Immature natural killer cell (primary cell): Measurements from ENCODE around the gene MSLN. TPM values are rescaled to one million over a fixed set of nuclear protein-coding genes. Genes with fewer than 3 reads are reported as not detected.
"Not testable (repeated sequence)": the region's sequence is repeated elsewhere in the genome, so short reads cannot be mapped to it uniquely, and the experiment has no call there.

Experiments
- DNase-seq, 3 donors: peaks; one replicate each; pipeline ENCODE4 v3.0.0; 2022; ENCODE audit warnings: mixed read lengths in 1 of 3
- H3K27ac Mint-ChIP-seq, 6 donors: one replicate each; pipeline ENCODE4 v1.8.0; 2020; ENCODE audit warnings: mixed read lengths in 6 of 6, mild to moderate bottlenecking in 5 of 6, inconsistent platforms in 4 of 6, moderate library complexity in 3 of 6
- H3K27me3 Mint-ChIP-seq, 3 donors: one replicate each; pipeline ENCODE4 v1.8.0; 2020 to 2021; ENCODE audit warnings: low read depth in 3 of 3, mild to moderate bottlenecking in 3 of 3, mixed read lengths in 3 of 3, moderate library complexity in 3 of 3, inconsistent platforms in 1 of 3
- H3K36me3 Mint-ChIP-seq, 3 donors: one replicate each; pipeline ENCODE4 v1.8.0; 2020; ENCODE audit warnings: mixed read lengths in 3 of 3, inconsistent platforms in 2 of 3, mild to moderate bottlenecking in 2 of 3
- H3K4me1 Mint-ChIP-seq, 2 donors: one replicate each; pipeline ENCODE4 v1.8.0; 2020; ENCODE audit warnings: inconsistent platforms in 2 of 2, mild to moderate bottlenecking in 2 of 2, mixed read lengths in 2 of 2, moderate library complexity in 1 of 2
- H3K4me3 Mint-ChIP-seq, 5 donors: one replicate each; pipeline ENCODE4 v1.8.0; 2020; ENCODE audit warnings: mild to moderate bottlenecking in 5 of 5, mixed read lengths in 5 of 5, inconsistent platforms in 3 of 5, moderate library complexity in 3 of 5
- H3K9me3 Mint-ChIP-seq, 6 donors: one replicate each; pipeline ENCODE4 v1.8.0; 2020; ENCODE audit warnings: mild to moderate bottlenecking in 6 of 6, mixed read lengths in 6 of 6, inconsistent platforms in 4 of 6, moderate library complexity in 3 of 6
- polyA plus RNA-seq, 3 donors: library from polyadenylated mRNA; unstranded; fragments of 300-500 nt; fragmentation: Illumina TruSeq; gene quantifications; one replicate each; pipeline ENCODE4 v1.2.3, GENCODE V29; 2021

Gene MSLN
- polyA plus RNA-seq, 3 donors from 2014 or later: not detected

GRCh38 chr16:774086-775001 lies 13.8 kb downstream of the MSLN start:
- Mint-ChIP-seq H3K4me1 (no peaks in the 10 kb centered on the region), H3K9me3 (no peaks in the 10 kb centered on the region), H3K27me3 (peaks cover 0 to 3% (median 2%) of the 10 kb centered on the region in 3 donors), H3K4me3 (no peak overlapping the region), H3K36me3 (no peaks in the 10 kb centered on the region), H3K27ac (no peak overlapping the region)
- DNase-seq: no peak

- DNase-seq: no peak
- no peaks in the 10 kb centered on the region for H3K9me3 Mint-ChIP-seq
- peaks cover 0 to 3% (median 2%) of the 10 kb centered on the region in 3 donors for H3K27me3 Mint-ChIP-seq
- no peaks in the 10 kb centered on the region for H3K4me1 Mint-ChIP-seq
- H3K36me3 Mint-ChIP-seq: no peaks in the 10 kb centered on the region
- H3K27ac Mint-ChIP-seq: no peak overlapping the region
- no peak overlapping the region for H3K4me3 Mint-ChIP-seq
These were observed 14.8 kb downstream of the MSLN start for GRCh38 chr16:775236-775796.

GRCh38 chr16:776298-776697 lies 15.8 kb downstream of the MSLN start:
- H3K36me3 Mint-ChIP-seq, H3K4me1 Mint-ChIP-seq, DNase-seq, H3K27me3 Mint-ChIP-seq, H3K9me3 Mint-ChIP-seq, H3K27ac Mint-ChIP-seq, H3K4me3 Mint-ChIP-seq: not testable (repeated sequence)

- no peaks in the 10 kb centered on the region for H3K36me3 Mint-ChIP-seq
- H3K27me3 Mint-ChIP-seq: peaks cover 0 to 3% (median 2%) of the 10 kb centered on the region in 3 donors
- H3K9me3 Mint-ChIP-seq: no peaks in the 10 kb centered on the region
These were observed 16.3 kb downstream of the MSLN start for GRCh38 chr16:776824-777223.

GRCh38 chr16:777826-778225 lies 17.3 kb downstream of the MSLN start:
- no peaks in the 10 kb centered on the region for H3K36me3 Mint-ChIP-seq
- no peaks in the 10 kb centered on the region for H3K4me1 Mint-ChIP-seq
- H3K4me3 Mint-ChIP-seq: no peak overlapping the region
- DNase-seq: no peak
- peaks cover 0 to 3% (median 2%) of the 10 kb centered on the region in 3 donors for H3K27me3 Mint-ChIP-seq
- H3K9me3 Mint-ChIP-seq: no peaks in the 10 kb centered on the region
- H3K27ac Mint-ChIP-seq: no peak overlapping the region

More at GRCh38 chr16:776824-777223, 16.3 kb downstream of the MSLN start:
- Mint-ChIP-seq H3K4me1 (no peaks in the 10 kb centered on the region), H3K4me3 (no peak overlapping the region), H3K27ac (no peak overlapping the region)
- no peak for DNase-seq

- no peak for DNase-seq
- Mint-ChIP-seq H3K4me3 (no peak overlapping the region), H3K4me1 (no peaks in the 10 kb centered on the region), H3K27ac (no peak overlapping the region), H3K9me3 (no peaks in the 10 kb centered on the region), H3K36me3 (no peaks in the 10 kb centered on the region), H3K27me3 (peaks cover 0 to 3% (median 2%) of the 10 kb centered on the region in 3 donors)
These were observed 17.9 kb downstream of the MSLN start for GRCh38 chr16:778447-778846.

GRCh38 chr16:778909-779527 lies 18.5 kb downstream of the MSLN start:
- no peak for DNase-seq
- Mint-ChIP-seq H3K4me1 (no peaks in the 10 kb centered on the region), H3K4me3 (no peak overlapping the region), H3K9me3 (no peaks in the 10 kb centered on the region), H3K36me3 (no peaks in the 10 kb centered on the region), H3K27ac (no peak overlapping the region), H3K27me3 (peaks cover 0 to 3% (median 2%) of the 10 kb centered on the region in 3 donors)

- Mint-ChIP-seq H3K9me3 (no peaks in the 10 kb centered on the region), H3K27ac (no peak overlapping the region), H3K36me3 (no peaks in the 10 kb centered on the region), H3K4me1 (no peaks in the 10 kb centered on the region), H3K27me3 (peaks cover 0 to 3% (median 2%) of the 10 kb centered on the region in 3 donors), H3K4me3 (no peak overlapping the region)
- DNase-seq: no peak
These were observed 19.0 kb downstream of the MSLN start for GRCh38 chr16:779561-779960.

- H3K9me3 Mint-ChIP-seq: no peaks in the 10 kb centered on the region
These were observed 19.8 kb downstream of the MSLN start for GRCh38 chr16:780296-780695.

GRCh38 chr16:781346-782010 lies 20.9 kb downstream of the MSLN start:
- H3K36me3 Mint-ChIP-seq: no peaks in the 10 kb centered on the region
- peaks cover 0 to 3% (median 0%) of the 10 kb centered on the region in 3 donors for H3K27me3 Mint-ChIP-seq
- H3K27ac Mint-ChIP-seq: no peak overlapping the region
- DNase-seq: no peak
- peaks cover 0 to 2% of the 10 kb centered on the region in 2 donors for H3K4me1 Mint-ChIP-seq
- H3K4me3 Mint-ChIP-seq: no peak overlapping the region
- no peaks in the 10 kb centered on the region for H3K9me3 Mint-ChIP-seq

More at GRCh38 chr16:780296-780695, 19.8 kb downstream of the MSLN start:
- DNase-seq: no peak
- Mint-ChIP-seq H3K27me3 (peaks cover 0 to 3% (median 2%) of the 10 kb centered on the region in 3 donors), H3K4me1 (no peaks in the 10 kb centered on the region), H3K36me3 (no peaks in the 10 kb centered on the region), H3K4me3 (peak overlapping the region in 1 of 5 donors; percentile 6), H3K27ac (no peak overlapping the region)

GRCh38 chr16:782258-782657 lies 21.7 kb downstream of the MSLN start:
- H3K9me3 Mint-ChIP-seq: no peaks in the 10 kb centered on the region
- no peak overlapping the region for H3K4me3 Mint-ChIP-seq

GRCh38 chr16:782766-783403 lies 22.4 kb downstream of the MSLN start:
- H3K4me1 Mint-ChIP-seq: peaks cover 0 to 6% of the 10 kb centered on the region in 2 donors
- H3K9me3 Mint-ChIP-seq: no peaks in the 10 kb centered on the region
- DNase-seq: no peak
- peak overlapping the region in 1 of 6 donors; percentile 22 for H3K27ac Mint-ChIP-seq
- H3K4me3 Mint-ChIP-seq: no peak overlapping the region
- H3K36me3 Mint-ChIP-seq: no peaks in the 10 kb centered on the region
- H3K27me3 Mint-ChIP-seq: peaks cover 0 to 6% (median 0%) of the 10 kb centered on the region in 3 donors

More at GRCh38 chr16:782258-782657, 21.7 kb downstream of the MSLN start:
- H3K4me1 Mint-ChIP-seq: peaks cover 0 to 5% of the 10 kb centered on the region in 2 donors
- no peaks in the 10 kb centered on the region for H3K36me3 Mint-ChIP-seq
- no peak overlapping the region for H3K27ac Mint-ChIP-seq
- no peak for DNase-seq
- peaks cover 0 to 6% (median 0%) of the 10 kb centered on the region in 3 donors for H3K27me3 Mint-ChIP-seq

GRCh38 chr16:783404-784161 lies 23.0 kb downstream of the MSLN start:
- Mint-ChIP-seq H3K27ac (peak overlapping the region in 1 of 6 donors; percentile 22), H3K4me1 (peaks cover 0 to 6% of the 10 kb centered on the region in 2 donors), H3K9me3 (no peaks in the 10 kb centered on the region), H3K4me3 (no peak overlapping the region), H3K36me3 (no peaks in the 10 kb centered on the region), H3K27me3 (peaks cover 0 to 6% (median 0%) of the 10 kb centered on the region in 3 donors)
- no peak for DNase-seq
